ENCODE results near the gene GH1.
"Not testable (repeated sequence)": the region's sequence is repeated elsewhere in the genome, so short reads cannot be mapped to it uniquely, and the experiment has no call there.

- TF ChIP-seq CTCF, POLR2A, EP300 (IDR thresholded peaks at IDR 0.05): not testable (repeated sequence)
Measured at GRCh38 chr17:63894021-63894420, 24.6 kb downstream of the GH1 start.

Measured in ovary (tissue), 3 donors.